GM12878 (cell line): Measurements from ENCODE around the gene MBD3. TPM values are rescaled to one million over a fixed set of nuclear protein-coding genes. Genes with fewer than 3 reads are reported as not detected.

Experiments
- ATAC-seq: fragments of 200-7000 bp; cut with Tn5 transposase; 3 replicates; pipeline ENCODE4 v1.9.1; 2020; ENCODE audit warnings: mild to moderate bottlenecking, moderate library complexity
- BruUV-seq: library from RNA; stranded (reverse); fragments of 400-500 nt; replicated peaks from 2 replicates; lab custom pipeline; 2021; lab: Mats Ljungman, UMichigan
- CTCF ChIA-PET: fragments of 300-600 bp; sonication (Branson Sonifier 250); formaldehyde crosslinking; extraction: SDS; loops from one replicate; lab custom pipeline; 2021; ENCODE audit warnings: inconsistent platforms; lab: Yijun Ruan, JAX
- POLR2A ChIA-PET: fragments of 350-600 bp; formaldehyde crosslinking; extraction: SDS; loops from one replicate; lab custom pipeline; 2021; ENCODE audit warnings: inconsistent platforms; lab: Charles Lee
- RAD21 ChIA-PET: fragments of 300-600 bp; sonication (Branson Sonifier 250); formaldehyde crosslinking; loops from one replicate; lab custom pipeline; 2023; ENCODE audit warnings: antibody characterized with exemption; ENCODE audit not compliant: unreplicated experiment; lab: Charles Lee
- SMC1A ChIA-PET: fragments of 300-600 bp; sonication (Branson Sonifier 250); formaldehyde crosslinking; loops from one replicate; lab custom pipeline; 2023; ENCODE audit not compliant: unreplicated experiment, uncharacterized antibody; lab: Charles Lee
- DNase-seq: peaks from one replicate; pipeline ENCODE4 v3.0.0-alpha.2; 2011; ENCODE audit warnings: low read depth, low spot score
- FAIRE-seq: peaks from 3 replicates; lab custom pipeline; 2011; peaks lifted over from hg19 to GRCh38; lab: Jason Lieb, UNC
- H2AFZ ChIP-seq: 2 replicates; pipeline ENCODE4 v1.6.0; 2011; ENCODE audit warnings: low read depth, low read length, control low read depth; ENCODE audit not compliant: control insufficient read depth
- H3K27ac ChIP-seq: 2 replicates; pipeline ENCODE4 v1.5.1; 2011; ENCODE audit warnings: control low read depth; ENCODE audit not compliant: control insufficient read depth, insufficient read depth
- H3K27me3 ChIP-seq, 2 experiments: replicated peaks in 1 of 2; 2 replicates each; pipeline versions ENCODE4 v1.6.0 to v1.6.1; 2011; ENCODE audit warnings: low read length in 1 of 2; ENCODE audit not compliant: control insufficient read depth in 2 of 2, insufficient read depth in 2 of 2
- H3K36me3 ChIP-seq, 2 experiments: 2 replicates each; pipeline ENCODE4 v1.5.1; 2011; ENCODE audit warnings: low read length in 1 of 2; ENCODE audit not compliant: control insufficient read depth in 2 of 2, insufficient read depth in 2 of 2
- H3K4me1 ChIP-seq: 2 replicates; pipeline ENCODE4 v1.6.1; 2011; ENCODE audit warnings: mild to moderate bottlenecking, low read length, moderate library complexity, mixed read lengths; ENCODE audit not compliant: control insufficient read depth, insufficient read depth
- H3K4me2 ChIP-seq: 2 replicates; pipeline ENCODE4 v1.6.0; 2011; ENCODE audit warnings: control low read depth; ENCODE audit not compliant: control insufficient read depth, insufficient read depth
- H3K4me3 ChIP-seq: fragments of 200-600 bp; sonication (generic); 2 replicates; pipeline ENCODE4 v1.5.1; 2016
- H3K79me2 ChIP-seq: 2 replicates; pipeline ENCODE4 v1.6.0; 2011; ENCODE audit warnings: low read length; ENCODE audit not compliant: control insufficient read depth, insufficient read depth
- H3K9ac ChIP-seq: 2 replicates; pipeline ENCODE4 v1.8.0; 2011; ENCODE audit warnings: low read length, control low read depth, mixed read lengths; ENCODE audit not compliant: control insufficient read depth, insufficient read depth
- H3K9me3 ChIP-seq: replicated peaks from 3 replicates; pipeline ENCODE4 v1.5.1; 2011; ENCODE audit warnings: mild to moderate bottlenecking, low read length; ENCODE audit not compliant: control insufficient read depth, insufficient read depth
- H4K20me1 ChIP-seq: 2 replicates; pipeline ENCODE4 v1.6.0; 2011; ENCODE audit not compliant: control insufficient read depth, insufficient read depth
- CBX3 ChIP-seq: fragments of 200-600 bp; sonication (generic); IDR thresholded peaks from 2 replicates; pipeline ENCODE4 v1.6.1; 2016; ENCODE audit warnings: low read depth, borderline replicate concordance
- CBX5 ChIP-seq: sonication (generic); IDR thresholded peaks from 2 replicates; pipeline ENCODE4 v1.6.1; 2016; ENCODE audit warnings: low read depth, moderate library complexity, mild to moderate bottlenecking, inconsistent platforms
- FOXM1 ChIP-seq: IDR thresholded peaks from 2 replicates; pipeline ENCODE4 v1.6.1; 2012; ENCODE audit warnings: low read depth, mild to moderate bottlenecking, inconsistent platforms, low read length, moderate library complexity
- KLF5 ChIP-seq: fragments of 450-650 bp; IDR thresholded peaks from 2 replicates; pipeline ENCODE4 v1.6.1; 2014; ENCODE audit warnings: mild to moderate bottlenecking; ENCODE audit not compliant: partially characterized antibody
- MTA3 ChIP-seq: IDR thresholded peaks from 2 replicates; pipeline ENCODE4 v1.6.1; 2012; ENCODE audit warnings: low read length, inconsistent platforms, borderline replicate concordance
- NFYA ChIP-seq: IDR thresholded peaks from 2 replicates; pipeline ENCODE4 v1.6.1; 2011; ENCODE audit warnings: low read depth, mild to moderate bottlenecking, low read length, improper control_type of control experiment, borderline replicate concordance
- POLR2AphosphoS5 ChIP-seq: IDR thresholded peaks from 2 replicates; pipeline ENCODE4 v1.6.1; 2011; ENCODE audit warnings: mild to moderate bottlenecking, low read length, inconsistent platforms
- RBBP5 ChIP-seq: fragments of 200-600 bp; sonication (generic); conservative IDR thresholded peaks from 2 replicates; pipeline ENCODE4 v1.6.1; 2016
- ZNF622 ChIP-seq: fragments of 450-650 bp; IDR thresholded peaks from 2 replicates; pipeline ENCODE4 v1.6.1; 2017; ENCODE audit warnings: mild to moderate bottlenecking, inconsistent platforms
- WGBS: methylation state at CpG from one replicate; pipeline ENCODE4 v1.1.6; 2016; ENCODE audit warnings: low lambda C conversion rate; ENCODE audit not compliant: insufficient replicate concordance, insufficient coverage; ENCODE audit errors: missing lambda C conversion rate; 5-methylcytosine and 5-hydroxymethylcytosine counted together
- in situ Hi-C: fragments of 300-500 bp; cut with MboI; formaldehyde crosslinking; loops from 9 replicates; pipeline ENCODE4 v1.14.3; 2018; ENCODE audit warnings: mixed read lengths
- intact Hi-C: fragments of 100-400 bp; cut with micrococcal nuclease; formaldehyde crosslinking; loops from one replicate; pipeline ENCODE4 v1.14.2; 2022; ENCODE audit not compliant: unreplicated experiment
- polyA plus RNA-seq, 11 experiments: library from polyadenylated mRNA; depleted of rRNA in 4 of 11; unstranded in 6 of 11; stranded (reverse) in 5 of 11; fragments of >200 nt; fragmentation: Nextera tagmentation in 4 of 11; fragmentation: Illumina TruSeq in 1 of 11; extraction: Ambion mirVana in 4 of 11; extraction: Trizol in 1 of 11; gene quantifications; 1 replicate in 1 of 11; 2 replicates in 10 of 11; pipeline versions ENCODE4 v1.2.1 to v1.2.3, GENCODE V29; 2011 to 2016; ENCODE audit warnings: inconsistent platforms in 2 of 11, missing spikeins in 2 of 11, low read depth in 1 of 11
- total RNA-seq, 4 experiments: library from RNA; depleted of rRNA in 3 of 4; stranded (reverse); fragments of >200 nt in 3 of 4; fragmentation: Illumina TruSeq in 1 of 4; extraction: Trizol in 1 of 4; gene quantifications; 2 replicates each; pipeline versions ENCODE4 v1.2.1 to v1.2.3, GENCODE V29; 2013 to 2021
- TF ChIP-seq, protein P1 (sequence below): IDR thresholded peaks from 2 replicates; pipeline ENCODE4 v1.6.1; 2012; ENCODE audit warnings: mild to moderate bottlenecking, low read depth, low read length
- TF ChIP-seq, protein P2 (sequence below): IDR thresholded peaks from 2 replicates; pipeline ENCODE4 v1.6.1; 2012; ENCODE audit warnings: low read depth, low read length, improper control_type of control experiment

The MBD3 gene
- total and polyA plus RNA-seq, 10 of the 15 experiments (the other 5 are each of a cell fraction or from before 2014, with no cell fraction given): 0.13 to 107 (median 21.9) TPM

DNA sequence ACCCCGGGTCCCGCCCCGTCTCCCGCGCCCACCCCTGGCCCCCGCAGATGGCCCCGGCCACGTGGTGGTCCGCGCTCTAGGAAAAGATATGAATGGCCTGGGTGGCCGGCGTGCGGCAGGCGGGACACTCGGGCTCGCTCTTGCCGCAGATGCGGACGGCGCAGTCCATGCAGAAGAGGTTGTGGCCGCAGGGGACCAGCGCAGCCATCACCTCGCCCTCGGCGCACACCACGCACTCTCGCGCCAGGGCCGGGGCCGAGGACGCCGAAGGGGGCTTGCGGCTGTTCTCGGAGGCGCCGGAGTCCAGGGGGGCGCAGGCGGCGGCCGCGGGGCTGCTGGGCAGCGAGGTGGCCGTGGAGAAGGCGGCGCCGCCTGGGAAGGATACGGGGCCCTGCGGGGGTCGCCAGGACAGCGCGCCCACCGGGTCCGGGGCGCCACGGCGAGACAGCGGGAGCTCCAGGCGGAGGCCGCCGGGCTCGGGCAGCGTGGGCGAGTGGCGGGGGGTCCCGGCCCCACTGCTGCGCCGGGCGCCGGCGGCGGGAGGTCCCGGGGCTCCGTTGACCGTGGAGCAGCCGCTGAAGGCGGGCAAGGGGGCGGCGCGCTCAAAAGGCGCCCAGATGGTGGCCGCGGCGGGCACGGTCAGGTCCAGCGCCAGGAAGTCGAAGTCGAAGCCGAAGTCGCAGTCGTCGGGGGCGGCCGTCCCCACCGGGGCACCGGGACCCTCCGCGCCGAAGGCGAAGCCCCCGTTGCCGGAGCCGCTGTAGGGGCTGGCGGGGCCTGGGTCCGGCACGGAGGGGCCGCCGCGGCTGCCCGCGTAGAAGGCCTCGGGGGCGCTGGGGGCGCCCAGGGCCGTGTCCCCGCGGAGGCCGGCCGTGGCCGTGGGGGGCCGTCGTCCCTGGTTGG is 36.9 kb downstream of the MBD3 start:
- Histone ChIP-seq H2AFZ (no peak overlapping the region), H3K9ac (no peak overlapping the region), H3K36me3 (no peaks in the 10 kb centered on the region), H3K27me3 (no peaks in the 10 kb centered on the region), H4K20me1 (no peaks in the 10 kb centered on the region), H3K4me2 (no peak overlapping the region), H3K9me3 (no peaks in the 10 kb centered on the region), H3K27ac (no peak overlapping the region), H3K4me3 (no peak overlapping the region), H3K4me1 (no peaks in the 10 kb centered on the region), H3K79me2 (no peaks in the 10 kb centered on the region)
- 96% methylated on average over 72 of the region's 121 CpGs for WGBS
- ChIA-PET POLR2A (no interaction called here), SMC1A (no interaction called here), CTCF (no interaction called here), RAD21 (no interaction called here)
- BruUV-seq: no TSS peak
- intact Hi-C loops (no loop called here), in situ Hi-C loops (no loop called here)
- FAIRE-seq (no peak), DNase-seq (no peak), ATAC-seq (no peak)
- no peak for TF ChIP-seq NFYA
- no peak for TF ChIP-seq POLR2AphosphoS5
- no peak for TF ChIP-seq CBX3
- TF ChIP-seq CBX5: no peak
- no peak for TF ChIP-seq RBBP5
- TF ChIP-seq, protein P1, sequence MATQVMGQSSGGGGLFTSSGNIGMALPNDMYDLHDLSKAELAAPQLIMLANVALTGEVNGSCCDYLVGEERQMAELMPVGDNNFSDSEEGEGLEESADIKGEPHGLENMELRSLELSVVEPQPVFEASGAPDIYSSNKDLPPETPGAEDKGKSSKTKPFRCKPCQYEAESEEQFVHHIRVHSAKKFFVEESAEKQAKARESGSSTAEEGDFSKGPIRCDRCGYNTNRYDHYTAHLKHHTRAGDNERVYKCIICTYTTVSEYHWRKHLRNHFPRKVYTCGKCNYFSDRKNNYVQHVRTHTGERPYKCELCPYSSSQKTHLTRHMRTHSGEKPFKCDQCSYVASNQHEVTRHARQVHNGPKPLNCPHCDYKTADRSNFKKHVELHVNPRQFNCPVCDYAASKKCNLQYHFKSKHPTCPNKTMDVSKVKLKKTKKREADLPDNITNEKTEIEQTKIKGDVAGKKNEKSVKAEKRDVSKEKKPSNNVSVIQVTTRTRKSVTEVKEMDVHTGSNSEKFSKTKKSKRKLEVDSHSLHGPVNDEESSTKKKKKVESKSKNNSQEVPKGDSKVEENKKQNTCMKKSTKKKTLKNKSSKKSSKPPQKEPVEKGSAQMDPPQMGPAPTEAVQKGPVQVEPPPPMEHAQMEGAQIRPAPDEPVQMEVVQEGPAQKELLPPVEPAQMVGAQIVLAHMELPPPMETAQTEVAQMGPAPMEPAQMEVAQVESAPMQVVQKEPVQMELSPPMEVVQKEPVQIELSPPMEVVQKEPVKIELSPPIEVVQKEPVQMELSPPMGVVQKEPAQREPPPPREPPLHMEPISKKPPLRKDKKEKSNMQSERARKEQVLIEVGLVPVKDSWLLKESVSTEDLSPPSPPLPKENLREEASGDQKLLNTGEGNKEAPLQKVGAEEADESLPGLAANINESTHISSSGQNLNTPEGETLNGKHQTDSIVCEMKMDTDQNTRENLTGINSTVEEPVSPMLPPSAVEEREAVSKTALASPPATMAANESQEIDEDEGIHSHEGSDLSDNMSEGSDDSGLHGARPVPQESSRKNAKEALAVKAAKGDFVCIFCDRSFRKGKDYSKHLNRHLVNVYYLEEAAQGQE: no peak
- TF ChIP-seq, protein P2, sequence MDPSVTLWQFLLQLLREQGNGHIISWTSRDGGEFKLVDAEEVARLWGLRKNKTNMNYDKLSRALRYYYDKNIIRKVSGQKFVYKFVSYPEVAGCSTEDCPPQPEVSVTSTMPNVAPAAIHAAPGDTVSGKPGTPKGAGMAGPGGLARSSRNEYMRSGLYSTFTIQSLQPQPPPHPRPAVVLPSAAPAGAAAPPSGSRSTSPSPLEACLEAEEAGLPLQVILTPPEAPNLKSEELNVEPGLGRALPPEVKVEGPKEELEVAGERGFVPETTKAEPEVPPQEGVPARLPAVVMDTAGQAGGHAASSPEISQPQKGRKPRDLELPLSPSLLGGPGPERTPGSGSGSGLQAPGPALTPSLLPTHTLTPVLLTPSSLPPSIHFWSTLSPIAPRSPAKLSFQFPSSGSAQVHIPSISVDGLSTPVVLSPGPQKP: no peak
- TF ChIP-seq FOXM1: no peak
- no peak for TF ChIP-seq MTA3
- no peak for TF ChIP-seq KLF5
- no peak for TF ChIP-seq ZNF622
